Measurements from ENCODE around the gene CLSTN2.

Gene CLSTN2

GRCh38 chr3:140288595-140288994 lies 353.6 kb downstream of the CLSTN2 start:
- DNase-seq (ENCODE audit: low spot score): no peak

DNA sequence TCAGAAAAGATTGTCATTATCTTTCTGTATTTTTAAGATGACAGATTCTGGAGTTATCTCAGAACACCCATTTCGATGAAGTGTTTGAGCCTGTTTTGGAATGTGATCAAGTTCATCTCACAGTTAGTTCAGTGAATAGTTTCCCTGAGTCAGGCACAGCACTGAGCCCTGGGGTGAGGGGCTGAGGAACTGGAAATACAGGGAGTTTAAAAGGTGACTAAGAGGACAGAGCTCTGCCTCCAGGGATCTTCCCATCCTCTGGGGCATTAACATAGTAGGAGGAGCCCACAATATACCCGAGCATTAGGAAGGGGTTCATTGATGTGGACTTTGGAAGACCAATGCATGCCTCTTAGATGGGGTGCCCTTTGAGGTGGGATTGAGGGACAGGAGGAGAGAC lies 355.1 kb downstream of the CLSTN2 start:
- no peak for DNase-seq (ENCODE audit: low spot score)

DNA sequence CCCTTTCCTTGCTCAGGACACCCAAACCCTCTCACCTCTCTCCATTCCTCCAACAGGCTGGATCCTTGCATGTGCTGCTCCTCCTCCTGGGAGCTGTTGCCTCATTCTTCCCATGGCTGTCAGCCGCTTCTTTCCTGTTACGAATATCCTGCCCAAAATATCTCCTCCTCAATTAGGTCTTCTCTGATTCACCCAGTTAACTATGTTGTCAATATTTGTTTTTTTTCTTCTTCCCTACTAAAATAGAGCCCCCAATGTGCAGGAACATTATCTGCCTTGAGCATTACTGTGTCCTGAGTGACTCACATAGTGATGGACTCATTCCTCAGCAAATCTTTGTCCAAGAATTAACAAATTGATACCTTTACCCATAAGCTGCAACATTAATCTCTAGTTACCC lies 357.2 kb downstream of the CLSTN2 start:
- no peak for DNase-seq (ENCODE audit: low spot score)

GRCh38 chr3:140292684-140293083 lies 357.7 kb downstream of the CLSTN2 start:
- DNase-seq (ENCODE audit: low spot score): no peak

- no peak for DNase-seq (ENCODE audit: low spot score)
Measured at GRCh38 chr3:140294058-140294457, 359.1 kb downstream of the CLSTN2 start.

GRCh38 chr3:140296796-140297352 lies 361.9 kb downstream of the CLSTN2 start:
- DNase-seq (ENCODE audit: low spot score): no peak

GRCh38 chr3:140298043-140298442 lies 363.1 kb downstream of the CLSTN2 start:
- DNase-seq (ENCODE audit: low spot score): no peak

- no peak for DNase-seq (ENCODE audit: low spot score)
Measured at GRCh38 chr3:140298569-140299070, 363.6 kb downstream of the CLSTN2 start.

- DNase-seq (ENCODE audit: low spot score): no peak
Measured at GRCh38 chr3:140303875-140304274, 368.9 kb downstream of the CLSTN2 start.

DNA sequence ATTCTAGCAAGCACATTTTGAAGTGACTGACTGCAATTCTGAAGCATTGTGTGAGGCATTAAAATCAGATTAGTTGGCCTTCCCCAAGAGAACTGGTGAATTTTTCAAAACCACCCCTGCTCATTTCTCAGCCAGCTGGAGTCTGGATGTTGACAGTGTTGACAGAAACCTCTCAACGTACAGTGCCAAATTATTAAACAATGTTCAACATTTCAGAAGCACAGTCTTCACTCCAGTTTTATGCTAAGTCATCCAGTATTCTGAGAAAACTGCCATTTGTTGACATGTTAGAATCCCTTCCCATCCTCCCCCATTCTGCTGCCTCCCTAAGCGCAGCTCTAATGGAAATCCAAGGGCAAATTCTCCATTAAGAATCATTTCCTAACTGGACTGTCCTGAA lies 373.6 kb downstream of the CLSTN2 start:
- DNase-seq (ENCODE audit: low spot score): no peak

- no peak for DNase-seq (ENCODE audit: low spot score)
Measured at GRCh38 chr3:140311428-140311827, 376.4 kb downstream of the CLSTN2 start.

- DNase-seq (ENCODE audit: low spot score): no peak
Measured at GRCh38 chr3:140315955-140316354, 381.0 kb downstream of the CLSTN2 start.

DNA sequence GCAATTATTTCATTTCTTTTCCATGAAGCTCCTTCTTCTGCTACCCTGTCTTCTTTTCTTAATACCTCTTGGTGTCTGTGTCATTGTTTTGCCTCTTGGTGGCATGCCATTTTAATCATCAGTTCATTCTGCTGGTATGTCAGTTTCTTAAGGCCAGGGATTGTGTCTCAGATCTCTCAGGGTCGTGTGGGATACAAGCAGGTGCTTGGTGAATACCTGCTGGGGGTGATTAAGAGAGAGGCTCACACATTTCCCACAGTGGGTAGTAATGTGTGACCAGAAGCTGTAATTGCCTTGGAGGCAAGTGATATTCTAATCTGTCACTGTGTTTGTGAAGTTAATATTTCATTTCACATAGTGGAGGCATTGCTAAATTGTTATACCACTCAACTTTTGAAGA lies 381.5 kb downstream of the CLSTN2 start:
- no peak for DNase-seq (ENCODE audit: low spot score)

GRCh38 chr3:140316868-140317400 lies 381.9 kb downstream of the CLSTN2 start:
- DNase-seq (ENCODE audit: low spot score): no peak

GRCh38 chr3:140319739-140320138 lies 384.8 kb downstream of the CLSTN2 start:
- no peak for DNase-seq (ENCODE audit: low spot score)

- DNase-seq (ENCODE audit: low spot score): no peak
Measured at GRCh38 chr3:140323561-140323960, 388.6 kb downstream of the CLSTN2 start.

GRCh38 chr3:140332131-140332530 lies 397.1 kb downstream of the CLSTN2 start:
- DNase-seq (ENCODE audit: low spot score): no peak

DNA sequence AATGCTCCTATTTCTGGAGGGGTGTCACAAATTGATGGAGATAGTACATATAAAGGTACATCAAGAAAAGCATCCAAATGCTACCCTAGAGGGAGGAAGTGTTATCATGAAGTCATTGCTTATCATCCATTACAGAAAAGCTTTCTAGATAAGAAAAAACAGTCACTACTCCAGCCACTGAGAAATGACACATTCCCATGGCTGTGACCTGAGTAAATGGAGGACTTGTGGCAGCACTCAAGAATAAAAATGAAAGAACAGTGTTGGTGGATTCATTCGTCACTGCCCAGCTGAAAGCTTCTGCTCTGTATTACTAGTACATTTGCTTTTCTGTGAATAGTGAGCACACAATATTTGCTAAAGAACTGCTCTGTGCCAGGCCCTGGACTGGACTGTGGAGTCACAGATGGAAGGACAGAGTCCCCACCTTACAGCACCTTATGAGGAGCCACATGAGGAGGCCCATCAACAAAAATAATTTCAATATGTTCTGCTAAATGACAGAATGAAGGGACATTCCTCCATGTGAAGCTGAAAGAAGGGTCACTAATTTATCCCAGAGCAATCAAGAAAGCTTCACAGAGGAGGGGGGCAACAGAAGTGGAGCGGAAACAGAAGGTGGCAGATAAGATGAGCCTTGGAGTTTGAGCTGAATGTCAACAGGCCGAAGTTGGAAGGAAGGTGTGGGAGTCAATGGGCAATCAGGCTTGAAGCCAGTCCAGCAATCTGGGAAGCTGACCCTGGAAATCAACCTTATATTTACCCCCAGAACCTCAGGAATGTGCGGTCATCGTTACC lies 399.3 kb downstream of the CLSTN2 start:
- no peak for DNase-seq (ENCODE audit: low spot score)

- DNase-seq (ENCODE audit: low spot score): no peak
Measured at GRCh38 chr3:140336465-140336864, 401.5 kb downstream of the CLSTN2 start.

DNA sequence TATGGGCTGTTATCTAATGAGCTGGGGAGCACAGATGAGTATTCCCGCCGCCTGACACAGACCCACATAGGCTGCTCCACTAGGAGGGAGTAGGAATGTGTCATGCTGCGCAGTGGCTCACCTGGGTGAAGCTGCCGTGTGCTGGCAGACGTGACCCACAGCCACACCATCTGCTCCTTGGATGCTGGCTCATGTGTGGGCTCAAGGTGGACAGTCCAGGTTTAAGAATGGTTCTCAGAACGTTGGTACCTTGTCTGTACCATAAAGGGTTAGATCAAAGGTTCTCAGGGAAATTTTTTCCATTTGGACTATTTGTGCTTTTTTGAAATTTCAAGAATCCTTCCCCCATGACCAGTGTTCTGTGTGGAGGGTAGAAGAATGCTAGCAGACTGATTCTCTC lies 403.9 kb downstream of the CLSTN2 start:
- DNase-seq (ENCODE audit: low spot score): no peak

- no peak for DNase-seq (ENCODE audit: low spot score)
Measured at GRCh38 chr3:140341203-140341602, 406.2 kb downstream of the CLSTN2 start.

DNA sequence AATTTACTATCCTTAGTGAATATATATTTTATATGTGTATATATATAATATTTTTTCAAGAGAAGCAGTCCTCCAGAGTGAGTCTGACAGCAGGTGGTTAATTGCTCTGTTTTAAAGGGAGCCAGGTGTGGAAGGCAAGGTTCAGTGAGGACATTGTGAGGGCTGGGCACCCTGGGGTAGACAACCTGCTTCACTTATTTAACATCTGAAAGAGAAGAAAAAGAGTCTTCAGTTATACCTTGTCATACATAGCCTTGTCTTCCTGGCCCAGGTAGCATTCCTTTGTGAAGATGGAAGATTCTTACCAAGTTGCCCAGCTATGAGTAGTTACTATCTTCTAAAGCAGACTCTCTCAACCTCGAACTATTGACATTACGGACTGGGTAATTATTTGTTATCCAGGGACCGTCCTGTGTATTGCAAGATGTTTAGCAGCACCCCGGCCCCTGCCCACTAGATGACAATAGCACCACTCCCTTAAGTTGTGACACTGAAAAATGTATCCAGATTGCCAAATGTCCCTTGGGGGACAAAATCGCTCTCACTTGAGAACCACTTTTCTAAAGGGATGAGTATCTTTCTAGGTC lies 406.9 kb downstream of the CLSTN2 start:
- DNase-seq (ENCODE audit: low spot score): no peak

GRCh38 chr3:140342668-140343067 lies 407.7 kb downstream of the CLSTN2 start:
- DNase-seq (ENCODE audit: low spot score): no peak

Measured in activated CD4-positive, alpha-beta T cell treated with anti-CD3 and anti-CD28 coated beads, Interleukin-2, Interleukin-4, amounts not matched to agents 100 ng/mL and 50 ng/mL, durations not matched to agents 16 hours and 8 hours (primary cell).